Measurements from ENCODE around the gene SETBP1. TPM values are rescaled to one million over a fixed set of nuclear protein-coding genes. Genes with fewer than 3 reads are reported as not detected.

SETBP1 gene
- polyA plus RNA-seq: 3.5 and 6.1 TPM in 2 replicates

GRCh38 chr18:44680273-44681075 is at the start of gene SETBP1:
TSS of gene SETBP1 (plus strand) at chr18:44680888. CDS start at chr18:44701347, 20,459 bp downstream.

